ENCODE data around the gene CTRL. TPM values are rescaled to one million over a fixed set of nuclear protein-coding genes. Genes with fewer than 3 reads are reported as not detected.

CTRL gene
- total and polyA plus RNA-seq, 2 donors (not counting 3 experiments of a cell fraction or from before 2014, with no cell fraction given): 1.0 to 1.1 TPM

DNA sequence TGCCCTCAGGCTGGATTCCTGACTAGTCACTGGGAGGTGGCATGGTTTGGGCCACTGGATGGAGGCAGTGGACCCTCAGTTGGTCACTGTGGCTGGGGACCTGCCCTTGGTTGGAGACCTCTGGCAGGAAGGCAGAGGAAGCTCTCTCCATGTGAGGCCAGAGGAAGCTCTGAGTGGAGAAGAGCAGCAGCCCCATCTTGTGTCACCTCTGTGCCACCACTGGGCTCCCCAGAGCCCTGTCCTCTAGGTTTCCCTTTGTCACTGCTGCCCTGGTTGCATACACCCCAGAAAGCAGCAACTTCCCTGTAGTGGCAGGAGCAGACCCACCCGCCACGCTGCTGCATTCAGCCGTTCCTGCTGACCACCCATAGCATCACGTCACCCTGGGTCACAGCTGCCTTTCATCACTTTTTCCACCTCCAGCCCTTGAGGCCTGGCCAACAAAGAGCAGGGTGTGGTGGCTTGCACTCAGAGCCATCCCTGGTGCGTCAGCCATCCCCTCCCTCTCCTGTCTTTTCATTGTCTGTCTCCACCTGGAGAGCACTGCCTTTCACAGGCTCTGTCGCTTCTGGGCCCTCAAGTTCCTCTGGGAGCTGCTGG lies 11.9 kb downstream of the CTRL start:
- Histone ChIP-seq H3K4me1 (ENCODE audit: control insufficient read depth, extremely low read depth, insufficient read depth, low read length) (no peaks in the 10 kb centered on the region), H4K20me1 (replicated peaks; ENCODE audit: control insufficient read depth, extremely low read depth, insufficient read depth, low read length) (no peaks in the 10 kb centered on the region)
- POLR2A ChIA-PET: no interaction called here

More for the DNA sequence above, 11.9 kb downstream of the CTRL start:
- Histone ChIP-seq H3K4me2 (ENCODE audit: insufficient read depth, low read length) (no peak overlapping the region), H3K27ac (ENCODE audit: insufficient read depth, low read depth, low read length) (no peak overlapping the region), H3K36me3 (ENCODE audit: control insufficient read depth in 2 of 2, extremely low read depth in 1 of 2, insufficient read depth in 2 of 2, low read length in 2 of 2) (peaks cover 0 to 20% of the 10 kb centered on the region in 2 experiments), H3K79me2 (ENCODE audit: control insufficient read depth, insufficient read depth, low read length) (no peaks in the 10 kb centered on the region), H2AFZ (ENCODE audit: low read depth, low read length) (no peak overlapping the region), H3K9me3 (replicated peaks; ENCODE audit: control insufficient read depth, insufficient read depth, low read length) (no peaks in the 10 kb centered on the region), H3K27me3 (ENCODE audit: control insufficient read depth in 2 of 2, insufficient read depth in 2 of 2, low read length in 2 of 2) (no peaks in the 10 kb centered on the region), H3K4me3 (replicated peaks in 1 of 3; ENCODE audit: insufficient read depth in 1 of 3, low read depth in 1 of 3, low read length in 3 of 3) (no peak overlapping the region), H3K9ac (replicated peaks; ENCODE audit: extremely low read depth, insufficient read depth, low read length) (no peak overlapping the region), H3K9me1 (replicated peaks; ENCODE audit: control insufficient read depth, extremely low read depth, insufficient read depth, low read length) (no peaks in the 10 kb centered on the region)
- BruUV-seq (replicated peaks): no TSS peak
- DNase-seq (ENCODE audit: low read depth, low spot score): no peak
- intact Hi-C loops (cut with micrococcal nuclease) (loop anchor here (10.0 kb wide), 1 partner anchor 395 kb away; the partner anchor contains the start of gene RIPOR1), dilution Hi-C loops (cut with MboI; ENCODE audit: extremely low pct_ligation_motif_present, low sequenced_read_pairs) (loop anchor here (25.0 kb wide), 1 partner anchor 232 kb away; no protein-coding TSS in a partner anchor)
- CTCF ChIA-PET: interaction anchor here (0.6 to 1.7 kb wide), 4 partner anchors 33 to 121 kb away, joined by 3 to 9 read pairs (median 3); no protein-coding TSS in a partner anchor
- FAIRE-seq: no peak
- TF ChIP-seq EZH2 (IDR thresholded peaks at IDR 0.05; ENCODE audit: borderline replicate concordance, low read depth, low read length, severe bottlenecking) (no peak), GATA2 (IDR thresholded peaks at IDR 0.05; ENCODE audit: insufficient read depth, insufficient read length, low read depth, low read length) (no peak), FOS (IDR thresholded peaks at IDR 0.05; ENCODE audit: borderline replicate concordance, insufficient read depth, low read length) (no peak), MAX (IDR thresholded peaks at IDR 0.05; ENCODE audit: insufficient read depth, insufficient read length) (no peak), POLR2AphosphoS5 (IDR thresholded peaks at IDR 0.05; ENCODE audit: insufficient read depth, low read depth, low read length) (no peak), JUN (IDR thresholded peaks at IDR 0.05; ENCODE audit: borderline replicate concordance, insufficient read depth, insufficient read length, low read depth) (no peak), MYC (IDR thresholded peaks at IDR 0.05; ENCODE audit: low read depth, low read length) (no peak), POLR2A (IDR thresholded peaks at IDR 0.05; ENCODE audit: low read depth, low read length) (no peak)
- TF ChIP-seq, protein P1, sequence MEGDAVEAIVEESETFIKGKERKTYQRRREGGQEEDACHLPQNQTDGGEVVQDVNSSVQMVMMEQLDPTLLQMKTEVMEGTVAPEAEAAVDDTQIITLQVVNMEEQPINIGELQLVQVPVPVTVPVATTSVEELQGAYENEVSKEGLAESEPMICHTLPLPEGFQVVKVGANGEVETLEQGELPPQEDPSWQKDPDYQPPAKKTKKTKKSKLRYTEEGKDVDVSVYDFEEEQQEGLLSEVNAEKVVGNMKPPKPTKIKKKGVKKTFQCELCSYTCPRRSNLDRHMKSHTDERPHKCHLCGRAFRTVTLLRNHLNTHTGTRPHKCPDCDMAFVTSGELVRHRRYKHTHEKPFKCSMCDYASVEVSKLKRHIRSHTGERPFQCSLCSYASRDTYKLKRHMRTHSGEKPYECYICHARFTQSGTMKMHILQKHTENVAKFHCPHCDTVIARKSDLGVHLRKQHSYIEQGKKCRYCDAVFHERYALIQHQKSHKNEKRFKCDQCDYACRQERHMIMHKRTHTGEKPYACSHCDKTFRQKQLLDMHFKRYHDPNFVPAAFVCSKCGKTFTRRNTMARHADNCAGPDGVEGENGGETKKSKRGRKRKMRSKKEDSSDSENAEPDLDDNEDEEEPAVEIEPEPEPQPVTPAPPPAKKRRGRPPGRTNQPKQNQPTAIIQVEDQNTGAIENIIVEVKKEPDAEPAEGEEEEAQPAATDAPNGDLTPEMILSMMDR (IDR thresholded peaks at IDR 0.05; ENCODE audit: extremely low read depth in 1 of 2, insufficient read depth in 1 of 2, low read depth in 1 of 2, low read length in 2 of 2): no peak

Data from endothelial cell of umbilical vein (primary cell).